Measurements from ENCODE around the gene ARHGEF7.
A peak's percentile ranks its signal among the peaks of the same experiment; 100 is the strongest.

The ARHGEF7 gene

GRCh38 chr13:111143865-111144540 lies 28.9 kb downstream of the ARHGEF7 start:
- Histone ChIP-seq H3K27ac (ENCODE audit: low read depth, low read length) (peak overlapping the region; percentile 12), H3K4me3 (ENCODE audit: low read depth in 1 of 5, low read length in 5 of 5) (no peak overlapping the region), H3K36me3 (ENCODE audit: control insufficient read depth in 5 of 5, insufficient read depth in 5 of 5, low read length in 5 of 5) (no peaks in the 10 kb centered on the region)

GRCh38 chr13:111145071-111145470 lies 30.0 kb downstream of the ARHGEF7 start:
- Histone ChIP-seq H3K36me3 (ENCODE audit: control insufficient read depth in 5 of 5, insufficient read depth in 5 of 5, low read length in 5 of 5) (no peaks in the 10 kb centered on the region), H3K27ac (ENCODE audit: low read depth, low read length) (no peak overlapping the region), H3K9ac (ENCODE audit: low read length in 5 of 5) (no peak overlapping the region), H3K27me3 (ENCODE audit: control insufficient read depth in 5 of 5, insufficient read depth in 4 of 5, low read length in 5 of 5) (peaks cover 0 to 2% (median 0%) of the 10 kb centered on the region in 5 donors), H3K4me3 (ENCODE audit: low read depth in 1 of 5, low read length in 5 of 5) (no peak overlapping the region), H3K9me3 (ENCODE audit: control insufficient read depth in 5 of 5, low read length in 5 of 5) (no peaks in the 10 kb centered on the region), H3K4me1 (ENCODE audit: control insufficient read depth in 5 of 5, insufficient read depth in 5 of 5, low read length in 5 of 5) (peaks cover 0 to 23% (median 20%) of the 10 kb centered on the region in 5 donors)

More at GRCh38 chr13:111143865-111144540, 28.9 kb downstream of the ARHGEF7 start:
- Histone ChIP-seq H3K4me1 (ENCODE audit: control insufficient read depth in 5 of 5, insufficient read depth in 5 of 5, low read length in 5 of 5) (peaks cover 0 to 20% (median 19%) of the 10 kb centered on the region in 5 donors), H3K27me3 (ENCODE audit: control insufficient read depth in 5 of 5, insufficient read depth in 4 of 5, low read length in 5 of 5) (peaks cover 0 to 2% (median 0%) of the 10 kb centered on the region in 5 donors), H3K9ac (ENCODE audit: low read length in 5 of 5) (no peak overlapping the region), H3K9me3 (ENCODE audit: control insufficient read depth in 5 of 5, low read length in 5 of 5) (no peaks in the 10 kb centered on the region)

GRCh38 chr13:111145506-111145905 lies 30.4 kb downstream of the ARHGEF7 start:
- H3K4me3 ChIP-seq (ENCODE audit: low read depth in 1 of 5, low read length in 5 of 5): no peak overlapping the region
- H3K27me3 ChIP-seq (ENCODE audit: control insufficient read depth in 5 of 5, insufficient read depth in 4 of 5, low read length in 5 of 5): peaks cover 0 to 2% (median 0%) of the 10 kb centered on the region in 5 donors
- peaks cover 0 to 27% (median 24%) of the 10 kb centered on the region in 5 donors for H3K4me1 ChIP-seq (ENCODE audit: control insufficient read depth in 5 of 5, insufficient read depth in 5 of 5, low read length in 5 of 5)
- no peak overlapping the region for H3K9ac ChIP-seq (ENCODE audit: low read length in 5 of 5)
- no peaks in the 10 kb centered on the region for H3K36me3 ChIP-seq (ENCODE audit: control insufficient read depth in 5 of 5, insufficient read depth in 5 of 5, low read length in 5 of 5)
- H3K27ac ChIP-seq (ENCODE audit: low read depth, low read length): no peak overlapping the region
- no peaks in the 10 kb centered on the region for H3K9me3 ChIP-seq (ENCODE audit: control insufficient read depth in 5 of 5, low read length in 5 of 5)

GRCh38 chr13:111152844-111153243 lies 37.7 kb downstream of the ARHGEF7 start:
- H3K9me3 ChIP-seq (ENCODE audit: control insufficient read depth in 5 of 5, low read length in 5 of 5): no peaks in the 10 kb centered on the region
- H3K4me3 ChIP-seq (ENCODE audit: low read depth in 1 of 5, low read length in 5 of 5): peak overlapping the region; percentile 51 to 93 (median 82)
- no peaks in the 10 kb centered on the region for H3K27me3 ChIP-seq (ENCODE audit: control insufficient read depth in 5 of 5, insufficient read depth in 4 of 5, low read length in 5 of 5)
- peak overlapping the region; percentile 39 to 97 (median 95) for H3K9ac ChIP-seq (ENCODE audit: low read length in 5 of 5)
- H3K36me3 ChIP-seq (ENCODE audit: control insufficient read depth in 5 of 5, insufficient read depth in 5 of 5, low read length in 5 of 5): peaks cover 0 to 3% (median 0%) of the 10 kb centered on the region in 5 donors
- peak overlapping the region; percentile 96 for H3K27ac ChIP-seq (ENCODE audit: low read depth, low read length)
- peaks cover 0 to 52% (median 43%) of the 10 kb centered on the region in 5 donors for H3K4me1 ChIP-seq (ENCODE audit: control insufficient read depth in 5 of 5, insufficient read depth in 5 of 5, low read length in 5 of 5)

GRCh38 chr13:111153279-111153976 lies 38.3 kb downstream of the ARHGEF7 start:
- H3K4me1 ChIP-seq (ENCODE audit: control insufficient read depth in 5 of 5, insufficient read depth in 5 of 5, low read length in 5 of 5): peaks cover 0 to 58% (median 48%) of the 10 kb centered on the region in 5 donors
- peaks cover 0 to 3% (median 0%) of the 10 kb centered on the region in 5 donors for H3K36me3 ChIP-seq (ENCODE audit: control insufficient read depth in 5 of 5, insufficient read depth in 5 of 5, low read length in 5 of 5)
- H3K27me3 ChIP-seq (ENCODE audit: control insufficient read depth in 5 of 5, insufficient read depth in 4 of 5, low read length in 5 of 5): no peaks in the 10 kb centered on the region
- H3K4me3 ChIP-seq (ENCODE audit: low read depth in 1 of 5, low read length in 5 of 5): peak overlapping the region; percentile 51 to 93 (median 82)
- no peaks in the 10 kb centered on the region for H3K9me3 ChIP-seq (ENCODE audit: control insufficient read depth in 5 of 5, low read length in 5 of 5)
- H3K9ac ChIP-seq (ENCODE audit: low read length in 5 of 5): peak overlapping the region; percentile 39 to 97 (median 95)
- H3K27ac ChIP-seq (ENCODE audit: low read depth, low read length): peak overlapping the region; percentile 96

- Histone ChIP-seq H3K27me3 (ENCODE audit: control insufficient read depth in 5 of 5, insufficient read depth in 4 of 5, low read length in 5 of 5) (no peaks in the 10 kb centered on the region), H3K27ac (ENCODE audit: low read depth, low read length) (peak overlapping the region; percentile 96), H3K36me3 (ENCODE audit: control insufficient read depth in 5 of 5, insufficient read depth in 5 of 5, low read length in 5 of 5) (peaks cover 0 to 6% (median 0%) of the 10 kb centered on the region in 5 donors), H3K9ac (ENCODE audit: low read length in 5 of 5) (peak overlapping the region; percentile 81 to 97 (median 95)), H3K9me3 (ENCODE audit: control insufficient read depth in 5 of 5, low read length in 5 of 5) (no peaks in the 10 kb centered on the region), H3K4me1 (ENCODE audit: control insufficient read depth in 5 of 5, insufficient read depth in 5 of 5, low read length in 5 of 5) (peaks cover 0 to 60% (median 49%) of the 10 kb centered on the region in 5 donors), H3K4me3 (ENCODE audit: low read depth in 1 of 5, low read length in 5 of 5) (peak overlapping the region; percentile 82 to 93 (median 82))
These were observed 38.8 kb downstream of the ARHGEF7 start for GRCh38 chr13:111153977-111154332.

GRCh38 chr13:111156421-111156820 lies 41.3 kb downstream of the ARHGEF7 start:
- H3K27me3 ChIP-seq (ENCODE audit: control insufficient read depth in 5 of 5, insufficient read depth in 4 of 5, low read length in 5 of 5): no peaks in the 10 kb centered on the region
- H3K36me3 ChIP-seq (ENCODE audit: control insufficient read depth in 5 of 5, insufficient read depth in 5 of 5, low read length in 5 of 5): peaks cover 0 to 14% (median 4%) of the 10 kb centered on the region in 5 donors
- no peaks in the 10 kb centered on the region for H3K9me3 ChIP-seq (ENCODE audit: control insufficient read depth in 5 of 5, low read length in 5 of 5)
- H3K27ac ChIP-seq (ENCODE audit: low read depth, low read length): peak overlapping the region; percentile 96
- H3K9ac ChIP-seq (ENCODE audit: low read length in 5 of 5): peak overlapping the region in 2 of 5 donors; percentile 29 to 35
- peaks cover 0 to 42% (median 34%) of the 10 kb centered on the region in 5 donors for H3K4me1 ChIP-seq (ENCODE audit: control insufficient read depth in 5 of 5, insufficient read depth in 5 of 5, low read length in 5 of 5)
- H3K4me3 ChIP-seq (ENCODE audit: low read depth in 1 of 5, low read length in 5 of 5): no peak overlapping the region

GRCh38 chr13:111158136-111158805 lies 43.2 kb downstream of the ARHGEF7 start:
- Histone ChIP-seq H3K4me3 (ENCODE audit: low read depth in 1 of 5, low read length in 5 of 5) (no peak overlapping the region), H3K4me1 (ENCODE audit: control insufficient read depth in 5 of 5, insufficient read depth in 5 of 5, low read length in 5 of 5) (peaks cover 0 to 32% (median 29%) of the 10 kb centered on the region in 5 donors), H3K27me3 (ENCODE audit: control insufficient read depth in 5 of 5, insufficient read depth in 4 of 5, low read length in 5 of 5) (no peaks in the 10 kb centered on the region), H3K27ac (ENCODE audit: low read depth, low read length) (peak overlapping the region; percentile 96), H3K36me3 (ENCODE audit: control insufficient read depth in 5 of 5, insufficient read depth in 5 of 5, low read length in 5 of 5) (peaks cover 0 to 14% (median 4%) of the 10 kb centered on the region in 5 donors), H3K9ac (ENCODE audit: low read length in 5 of 5) (peak overlapping the region in 1 of 5 donors; percentile 57), H3K9me3 (ENCODE audit: control insufficient read depth in 5 of 5, low read length in 5 of 5) (no peaks in the 10 kb centered on the region)

GRCh38 chr13:111159362-111160320 lies 44.5 kb downstream of the ARHGEF7 start:
- Histone ChIP-seq H3K9me3 (ENCODE audit: control insufficient read depth in 5 of 5, low read length in 5 of 5) (no peaks in the 10 kb centered on the region), H3K36me3 (ENCODE audit: control insufficient read depth in 5 of 5, insufficient read depth in 5 of 5, low read length in 5 of 5) (peaks cover 0 to 14% (median 7%) of the 10 kb centered on the region in 5 donors), H3K9ac (ENCODE audit: low read length in 5 of 5) (no peak overlapping the region), H3K4me3 (ENCODE audit: low read depth in 1 of 5, low read length in 5 of 5) (no peak overlapping the region), H3K27me3 (ENCODE audit: control insufficient read depth in 5 of 5, insufficient read depth in 4 of 5, low read length in 5 of 5) (no peaks in the 10 kb centered on the region), H3K27ac (ENCODE audit: low read depth, low read length) (peak overlapping the region; percentile 3), H3K4me1 (ENCODE audit: control insufficient read depth in 5 of 5, insufficient read depth in 5 of 5, low read length in 5 of 5) (peaks cover 0 to 25% (median 21%) of the 10 kb centered on the region in 5 donors)

Data from subcutaneous abdominal adipose tissue (tissue), 5 donors.